Cardiac muscle cell (in vitro differentiated cells and primary cell): Measurements from ENCODE around the gene AKAP9. TPM values are rescaled to one million over a fixed set of nuclear protein-coding genes. Genes with fewer than 3 reads are reported as not detected.

Experiments used
- DNase-seq, 2 donors: peaks; one replicate each; pipeline versions ENCODE4 v3.0.0 to v3.0.0-alpha.2; 2010 to 2017; ENCODE audit warnings: low read depth in 1 of 2, low spot score in 1 of 2
- H3K27ac ChIP-seq: fragments of 200-600 bp; sonication (generic); 2 replicates; pipeline ENCODE4 v1.5.1; 2016
- H3K27me3 ChIP-seq: fragments of 200-600 bp; sonication (generic); 2 replicates; pipeline ENCODE4 v1.6.0; 2016; ENCODE audit warnings: control low read depth
- H3K36me3 ChIP-seq: fragments of 200-600 bp; sonication (generic); 2 replicates; pipeline ENCODE4 v1.5.1; 2016; ENCODE audit warnings: control low read depth
- H3K4me1 ChIP-seq: fragments of 200-600 bp; sonication (generic); 2 replicates; pipeline ENCODE4 v1.8.1; 2017; ENCODE audit warnings: low read depth, mild to moderate bottlenecking, mixed run types
- H3K4me3 ChIP-seq: fragments of 200-600 bp; sonication (generic); 2 replicates; pipeline ENCODE4 v1.5.1; 2016; ENCODE audit warnings: mild to moderate bottlenecking
- H3K9me3 ChIP-seq: fragments of 200-600 bp; sonication (generic); 2 replicates; pipeline ENCODE4 v1.5.1; 2017; ENCODE audit warnings: low read depth, mild to moderate bottlenecking, control low read depth
- CTCF ChIP-seq: IDR thresholded peaks from 2 replicates; pipeline ENCODE4 v1.5.1; 2012; ENCODE audit warnings: low read depth, mild to moderate bottlenecking, low read length
- polyA plus RNA-seq: library from polyadenylated mRNA; unstranded; fragments of >200 nt; fragmentation: Nextera tagmentation; extraction: Ambion mirVana; gene quantifications from 2 replicates; pipeline ENCODE4 v1.2.1, GENCODE V29; 2016
- total RNA-seq: library from RNA; depleted of rRNA; stranded (reverse); fragments of >200 nt; gene quantifications from 2 replicates; pipeline ENCODE4 v1.2.3, GENCODE V29; 2016

The AKAP9 gene
- total and polyA plus RNA-seq, 2 experiments from 2014 or later: 41.4 to 57.1 TPM

GRCh38 chr7:91913612-91914011 is 27.1 kb upstream of the AKAP9 start:
- Histone ChIP-seq H3K27me3 (no peaks in the 10 kb centered on the region), H3K4me1 (no peaks in the 10 kb centered on the region), H3K27ac (no peak overlapping the region), H3K36me3 (no peaks in the 10 kb centered on the region), H3K4me3 (no peak overlapping the region), H3K9me3 (no peaks in the 10 kb centered on the region)
- no peak for TF ChIP-seq CTCF
- DNase-seq: peak in 1 of 2 donors; percentile 67

DNA sequence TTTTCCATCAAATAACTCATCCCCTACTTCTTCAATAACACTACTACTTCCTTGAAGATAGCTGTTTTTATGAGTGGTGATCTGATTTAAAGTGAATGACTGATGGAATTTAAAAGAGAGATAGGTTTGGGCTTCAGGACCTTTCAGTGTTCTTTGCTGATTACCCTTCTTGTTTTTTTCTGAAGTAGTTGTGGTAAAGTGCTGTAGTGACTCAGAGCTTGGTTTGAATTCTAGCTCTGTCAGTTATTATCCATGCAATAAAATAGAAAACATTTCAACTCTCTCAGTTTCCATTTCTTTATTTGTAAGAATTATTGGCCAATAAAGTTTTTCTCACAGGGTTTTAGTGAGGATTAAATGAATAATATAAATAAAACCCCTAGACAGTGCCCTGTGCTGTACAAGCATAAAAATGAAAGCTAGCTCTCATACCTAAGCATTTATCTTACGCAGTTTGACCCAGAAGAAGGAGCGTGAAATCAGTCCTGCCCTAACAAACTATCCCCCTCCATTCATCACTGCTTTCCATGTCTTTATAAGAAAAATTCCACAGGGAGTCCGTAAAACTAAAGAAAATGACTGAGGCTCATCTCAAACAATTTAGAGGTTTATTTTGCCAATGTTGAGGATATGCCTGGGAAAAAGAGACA is 25.1 kb upstream of the AKAP9 start:
- H3K4me1 ChIP-seq: no peaks in the 10 kb centered on the region
- H3K36me3 ChIP-seq: no peaks in the 10 kb centered on the region
- H3K9me3 ChIP-seq: no peaks in the 10 kb centered on the region
- H3K4me3 ChIP-seq: no peak overlapping the region
- peak in 1 of 2 donors; percentile 29 for DNase-seq
- H3K27ac ChIP-seq: no peak overlapping the region
- H3K27me3 ChIP-seq: no peaks in the 10 kb centered on the region
- no peak for TF ChIP-seq CTCF

GRCh38 chr7:91916051-91916440 is 24.6 kb upstream of the AKAP9 start:
- no peaks in the 10 kb centered on the region for H3K9me3 ChIP-seq
- DNase-seq: no peak
- no peak for TF ChIP-seq CTCF
- no peaks in the 10 kb centered on the region for H3K4me1 ChIP-seq
- no peaks in the 10 kb centered on the region for H3K36me3 ChIP-seq
- no peak overlapping the region for H3K4me3 ChIP-seq
- no peaks in the 10 kb centered on the region for H3K27me3 ChIP-seq
- no peak overlapping the region for H3K27ac ChIP-seq

GRCh38 chr7:91918356-91918755 is 22.3 kb upstream of the AKAP9 start:
- Histone ChIP-seq H3K4me3 (no peak overlapping the region), H3K9me3 (no peaks in the 10 kb centered on the region), H3K4me1 (no peaks in the 10 kb centered on the region), H3K27ac (no peak overlapping the region), H3K36me3 (no peaks in the 10 kb centered on the region), H3K27me3 (no peaks in the 10 kb centered on the region)
- no peak for DNase-seq
- no peak for TF ChIP-seq CTCF

- no peaks in the 10 kb centered on the region for H3K27me3 ChIP-seq
- no peaks in the 10 kb centered on the region for H3K9me3 ChIP-seq
- no peak overlapping the region for H3K27ac ChIP-seq
- H3K4me1 ChIP-seq: no peaks in the 10 kb centered on the region
- TF ChIP-seq CTCF: no peak
- H3K4me3 ChIP-seq: no peak overlapping the region
- no peak for DNase-seq
- no peaks in the 10 kb centered on the region for H3K36me3 ChIP-seq
Observed at GRCh38 chr7:91922857-91923256, 17.8 kb upstream of the AKAP9 start.
